Neural cell (in vitro differentiated cells): ENCODE measurements around the gene DHRS1. TPM values are rescaled to one million over a fixed set of nuclear protein-coding genes. Genes with fewer than 3 reads are reported as not detected.
A peak's percentile ranks its signal among the peaks of the same experiment; 100 is the strongest.

Experiments used
- H2AFZ ChIP-seq: fragments of 200-600, 300-800 bp; sonication (generic), shearing (Covaris generic); 2 replicates; pipeline ENCODE4 v1.6.0; 2014; ENCODE audit warnings: low read depth, mild to moderate bottlenecking, antibody characterized with exemption, low read length, moderate library complexity
- H3F3A ChIP-seq: fragments of 200-600 bp; shearing (Covaris generic); 2 replicates; pipeline ENCODE4 v1.6.1; 2016; ENCODE audit warnings: mild to moderate bottlenecking, moderate library complexity, mixed read lengths, antibody characterized with exemption, low read length; ENCODE audit not compliant: insufficient read depth, poor library complexity, severe bottlenecking
- H3K27ac ChIP-seq: fragments of 200-600, 300-800 bp; sonication (generic), shearing (Covaris generic); 2 replicates; pipeline ENCODE4 v1.5.1; 2014; ENCODE audit warnings: mild to moderate bottlenecking, low read length, moderate library complexity
- H3K27me3 ChIP-seq: fragments of 300-800, 200-600 bp; sonication (generic), shearing (Covaris generic); 2 replicates; pipeline ENCODE4 v1.6.0; 2014; ENCODE audit warnings: mild to moderate bottlenecking, low read depth, low read length, moderate library complexity; ENCODE audit not compliant: insufficient read depth
- H3K36me3 ChIP-seq: fragments of 300-800, 200-600 bp; sonication (generic), shearing (Covaris generic); 2 replicates; pipeline ENCODE4 v1.5.1; 2014; ENCODE audit warnings: mild to moderate bottlenecking, antibody characterized with exemption, low read length, moderate library complexity; ENCODE audit not compliant: insufficient read depth
- H3K4me2 ChIP-seq: fragments of 300-800, 200-600 bp; sonication (generic), shearing (Covaris generic); 2 replicates; pipeline ENCODE4 v1.6.0; 2014; ENCODE audit warnings: mild to moderate bottlenecking, low read length
- H3K4me3 ChIP-seq: fragments of 300-800, 200-600 bp; sonication (generic), shearing (Covaris generic); 2 replicates; pipeline ENCODE4 v1.5.1; 2014; ENCODE audit warnings: mild to moderate bottlenecking, low read length, moderate library complexity
- H3K79me2 ChIP-seq: fragments of 200-600 bp; shearing (Covaris generic); replicated peaks from 2 replicates; pipeline ENCODE4 v1.6.0; 2014; ENCODE audit warnings: mild to moderate bottlenecking, low read length, moderate library complexity; ENCODE audit not compliant: insufficient read depth
- H3K9ac ChIP-seq: fragments of 300-800, 200-600 bp; sonication (generic), shearing (Covaris generic); 2 replicates; pipeline ENCODE4 v1.6.1; 2016; ENCODE audit warnings: mild to moderate bottlenecking, low read length, mixed read lengths
- H3K9me2 ChIP-seq: fragments of 200-600 bp; shearing (Covaris generic); 2 replicates; pipeline ENCODE4 v1.6.1; 2016; ENCODE audit warnings: mild to moderate bottlenecking, low read length, mixed read lengths; ENCODE audit not compliant: insufficient read depth
- H3K9me3 ChIP-seq: fragments of 200-600, 300-800 bp; sonication (generic), shearing (Covaris generic); 2 replicates; pipeline ENCODE4 v1.6.1; 2016; ENCODE audit warnings: mild to moderate bottlenecking, mixed run types, low read length, moderate library complexity, mixed read lengths
- H4K20me1 ChIP-seq: fragments of 200-600 bp; shearing (Covaris generic); 2 replicates; pipeline ENCODE4 v1.6.1; 2016; ENCODE audit warnings: mild to moderate bottlenecking, mixed run types; ENCODE audit not compliant: insufficient read depth
- EP300 ChIP-seq: fragments of 450-650 bp; conservative IDR thresholded peaks from 2 replicates; pipeline ENCODE4 v1.6.1; 2014; ENCODE audit warnings: antibody characterized with exemption, mild to moderate bottlenecking, moderate library complexity; ENCODE audit not compliant: poor library complexity, severe bottlenecking
- EZH2 ChIP-seq: fragments of 200-600, 300-800 bp; shearing (Covaris generic), sonication (generic); IDR thresholded peaks from 2 replicates; pipeline ENCODE4 v1.6.1; 2014; ENCODE audit warnings: antibody characterized with exemption, low read length, borderline replicate concordance, mild to moderate bottlenecking; ENCODE audit not compliant: insufficient read depth, poor library complexity, severe bottlenecking
- MXI1 ChIP-seq: fragments of 450-650 bp; conservative IDR thresholded peaks from 2 replicates; pipeline ENCODE4 v1.6.1; 2014; ENCODE audit warnings: antibody characterized with exemption, mild to moderate bottlenecking; ENCODE audit not compliant: poor library complexity, severe bottlenecking
- POLR2AphosphoS5 ChIP-seq: IDR thresholded peaks from 2 replicates; pipeline ENCODE4 v1.6.1; 2012
- RAD21 ChIP-seq: fragments of 450-650 bp; conservative IDR thresholded peaks from 2 replicates; pipeline ENCODE4 v1.6.1; 2014; ENCODE audit warnings: antibody characterized with exemption, mild to moderate bottlenecking, moderate library complexity
- REST ChIP-seq: IDR thresholded peaks from 2 replicates; pipeline ENCODE4 v1.6.1; 2012; ENCODE audit warnings: borderline replicate concordance
- SMC3 ChIP-seq: fragments of 450-650 bp; conservative IDR thresholded peaks from 2 replicates; pipeline ENCODE4 v1.6.1; 2014; ENCODE audit warnings: antibody characterized with exemption, mild to moderate bottlenecking, moderate library complexity; ENCODE audit not compliant: poor library complexity
- TAF1 ChIP-seq: IDR thresholded peaks from 2 replicates; pipeline ENCODE4 v1.6.1; 2012; ENCODE audit warnings: low read depth
- polyA plus RNA-seq: library from polyadenylated mRNA; depleted of rRNA; stranded (reverse); fragments of >200 nt; gene quantifications from 2 replicates; pipeline ENCODE4 v1.2.3, GENCODE V29; 2014
- TF ChIP-seq, protein P1 (sequence below): fragments of 450-650 bp; IDR thresholded peaks from 2 replicates; pipeline ENCODE4 v1.5.1; 2014; ENCODE audit warnings: antibody characterized with exemption, mild to moderate bottlenecking, moderate library complexity; ENCODE audit not compliant: poor library complexity, severe bottlenecking

Gene DHRS1
- polyA plus RNA-seq, 1 donor from 2014 or later: 6.9 TPM

DNA sequence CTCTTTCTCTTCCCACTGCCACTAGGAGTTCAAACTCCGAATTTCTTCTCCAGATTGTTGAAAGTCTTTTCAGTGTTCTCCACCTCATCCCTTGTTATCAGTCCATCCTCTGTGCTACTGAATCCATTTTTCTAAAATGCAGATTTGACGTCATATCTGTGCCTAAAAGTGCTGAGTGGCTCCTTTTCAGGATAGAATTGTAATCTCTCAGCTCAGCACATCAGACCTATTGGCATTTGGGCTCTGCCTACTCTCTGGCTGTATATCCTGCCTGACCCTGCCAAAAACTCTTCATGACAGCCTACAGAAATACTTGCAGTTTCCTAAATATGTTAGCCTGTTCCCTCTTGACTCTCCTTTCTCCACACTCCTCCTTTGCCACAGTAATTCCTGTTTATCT lies 27.1 kb downstream of the DHRS1 start:
- Histone ChIP-seq H3K9me3 (no peaks in the 10 kb centered on the region), H3F3A (no peaks in the 10 kb centered on the region), H3K27me3 (no peaks in the 10 kb centered on the region), H3K9ac (no peak overlapping the region), H3K4me3 (no peak overlapping the region), H3K4me2 (no peak overlapping the region), H3K79me2 (no peaks in the 10 kb centered on the region), H3K27ac (no peak overlapping the region), H2AFZ (no peak overlapping the region), H3K36me3 (no peaks in the 10 kb centered on the region), H4K20me1 (no peaks in the 10 kb centered on the region), H3K9me2 (no peaks in the 10 kb centered on the region)
- no peak for TF ChIP-seq SMC3
- TF ChIP-seq EZH2: no peak
- TF ChIP-seq TAF1: no peak
- no peak for TF ChIP-seq POLR2AphosphoS5
- TF ChIP-seq REST: no peak

DNA sequence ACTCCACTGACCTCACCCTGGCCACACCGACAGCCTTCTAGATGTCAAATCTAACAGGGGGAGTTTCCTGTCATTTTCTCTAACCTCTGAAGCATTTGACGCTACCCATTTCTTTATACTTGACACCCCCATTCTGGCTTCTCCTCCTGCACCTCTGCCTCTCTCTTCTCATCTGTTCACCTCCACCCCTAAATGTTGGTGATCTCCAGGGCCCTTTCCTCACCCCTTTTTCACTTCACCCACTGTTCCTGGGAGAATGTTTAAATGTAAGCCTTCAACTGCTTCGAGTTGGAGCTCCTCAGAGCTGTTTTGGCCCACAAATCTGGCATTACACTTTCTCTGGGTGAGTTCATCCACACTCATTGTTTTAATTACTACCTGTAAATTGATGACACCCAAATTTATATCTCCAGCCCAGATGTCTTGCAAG lies 27.7 kb downstream of the DHRS1 start:
- Histone ChIP-seq H3K9me2 (no peaks in the 10 kb centered on the region), H2AFZ (peak overlapping the region; percentile 88), H3K27ac (peak overlapping the region; percentile 34), H3K9ac (peak overlapping the region; percentile 86), H3F3A (no peaks in the 10 kb centered on the region), H3K36me3 (no peaks in the 10 kb centered on the region), H4K20me1 (no peaks in the 10 kb centered on the region), H3K27me3 (no peaks in the 10 kb centered on the region), H3K9me3 (no peaks in the 10 kb centered on the region), H3K4me2 (peak overlapping the region; percentile 53), H3K4me3 (peak overlapping the region; percentile 88), H3K79me2 (no peaks in the 10 kb centered on the region)
- TF ChIP-seq POLR2AphosphoS5: no peak
- TF ChIP-seq, protein P1, sequence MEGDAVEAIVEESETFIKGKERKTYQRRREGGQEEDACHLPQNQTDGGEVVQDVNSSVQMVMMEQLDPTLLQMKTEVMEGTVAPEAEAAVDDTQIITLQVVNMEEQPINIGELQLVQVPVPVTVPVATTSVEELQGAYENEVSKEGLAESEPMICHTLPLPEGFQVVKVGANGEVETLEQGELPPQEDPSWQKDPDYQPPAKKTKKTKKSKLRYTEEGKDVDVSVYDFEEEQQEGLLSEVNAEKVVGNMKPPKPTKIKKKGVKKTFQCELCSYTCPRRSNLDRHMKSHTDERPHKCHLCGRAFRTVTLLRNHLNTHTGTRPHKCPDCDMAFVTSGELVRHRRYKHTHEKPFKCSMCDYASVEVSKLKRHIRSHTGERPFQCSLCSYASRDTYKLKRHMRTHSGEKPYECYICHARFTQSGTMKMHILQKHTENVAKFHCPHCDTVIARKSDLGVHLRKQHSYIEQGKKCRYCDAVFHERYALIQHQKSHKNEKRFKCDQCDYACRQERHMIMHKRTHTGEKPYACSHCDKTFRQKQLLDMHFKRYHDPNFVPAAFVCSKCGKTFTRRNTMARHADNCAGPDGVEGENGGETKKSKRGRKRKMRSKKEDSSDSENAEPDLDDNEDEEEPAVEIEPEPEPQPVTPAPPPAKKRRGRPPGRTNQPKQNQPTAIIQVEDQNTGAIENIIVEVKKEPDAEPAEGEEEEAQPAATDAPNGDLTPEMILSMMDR: no peak
- no peak for TF ChIP-seq REST
- TF ChIP-seq EP300: no peak
- TF ChIP-seq MXI1: no peak
- no peak for TF ChIP-seq RAD21
